Panc1 (cell line): ENCODE results near the gene MCF2L2. TPM values are rescaled to one million over a fixed set of nuclear protein-coding genes. Genes with fewer than 3 reads are reported as not detected.

Experiments used
- ATAC-seq: fragments of 200-7000 bp; cut with Tn5 transposase; 2 replicates; pipeline ENCODE4 v1.9.1; 2020; ENCODE audit warnings: mild to moderate bottlenecking, moderate library complexity
- BruUV-seq: library from RNA; stranded (reverse); fragments of 400-500 nt; replicated peaks from 2 replicates; lab custom pipeline; 2021; lab: Mats Ljungman, UMichigan
- CTCF ChIA-PET: fragments of 300-600 bp; sonication (Branson Sonifier 250); formaldehyde crosslinking; loops from one replicate; lab custom pipeline; 2022; ENCODE audit warnings: antibody characterized with exemption; lab: Charles Lee
- POLR2A ChIA-PET: fragments of 300-600 bp; sonication (Branson Sonifier 250); formaldehyde crosslinking; loops from one replicate; lab custom pipeline; 2022; ENCODE audit warnings: antibody characterized with exemption; lab: Charles Lee
- DNase-seq: peaks from one replicate; pipeline ENCODE4 v3.0.0-alpha.2; 2010; ENCODE audit warnings: low read depth, low spot score
- H3K27ac ChIP-seq: 2 replicates; pipeline ENCODE4 v1.5.1; 2011; ENCODE audit warnings: mild to moderate bottlenecking, low read length, inconsistent platforms
- H3K27me3 ChIP-seq: fragments of 200-500 bp; sonication (Bioruptor generic); 2 replicates; pipeline ENCODE4 v1.6.0; 2014; ENCODE audit warnings: low read length, inconsistent platforms; ENCODE audit not compliant: control insufficient read depth, insufficient read depth
- H3K36me3 ChIP-seq: fragments of 200-500 bp; sonication (Bioruptor generic); 2 replicates; pipeline ENCODE4 v1.5.1; 2014; ENCODE audit warnings: inconsistent platforms, mild to moderate bottlenecking, low read length, moderate library complexity; ENCODE audit not compliant: control insufficient read depth, insufficient read depth
- H3K4me1 ChIP-seq: 2 replicates; pipeline ENCODE4 v1.5.1; 2011; ENCODE audit warnings: inconsistent platforms, mild to moderate bottlenecking, low read length, moderate library complexity; ENCODE audit not compliant: control insufficient read depth, insufficient read depth
- H3K4me3 ChIP-seq, 2 experiments: 2 replicates each; pipeline ENCODE4 v1.5.1; 2011 to 2012; ENCODE audit warnings: low read depth in 2 of 2, low read length in 2 of 2, mild to moderate bottlenecking in 2 of 2, inconsistent platforms in 1 of 2, moderate library complexity in 1 of 2
- H3K9me3 ChIP-seq: fragments of 200-500 bp; sonication (Bioruptor generic); 2 replicates; pipeline ENCODE4 v1.5.1; 2014; ENCODE audit warnings: low read depth, mild to moderate bottlenecking, inconsistent platforms, low read length, moderate library complexity; ENCODE audit not compliant: control insufficient read depth, insufficient read depth
- CTCF ChIP-seq: fragments of 450-650 bp; IDR thresholded peaks from 2 replicates; pipeline ENCODE4 v1.5.1; 2017; ENCODE audit warnings: mild to moderate bottlenecking
- POLR2AphosphoS5 ChIP-seq: IDR thresholded peaks from 2 replicates; pipeline ENCODE4 v1.6.1; 2012; ENCODE audit warnings: mild to moderate bottlenecking, low read depth, low read length, moderate library complexity
- SIN3A ChIP-seq: IDR thresholded peaks from 2 replicates; pipeline ENCODE4 v1.6.1; 2012; ENCODE audit warnings: low read depth, mild to moderate bottlenecking, low read length, moderate library complexity, borderline replicate concordance; ENCODE audit not compliant: insufficient read depth
- TCF7L2 ChIP-seq: IDR thresholded peaks from 2 replicates; pipeline ENCODE4 v1.6.1; 2011; ENCODE audit warnings: mild to moderate bottlenecking, low read depth, low read length, inconsistent platforms
- in situ Hi-C: cut with HindIII; loops from 2 replicates; pipeline ENCODE4 v1.10.0; 2016; ENCODE audit warnings: low sequenced_read_pairs, low pct_unique_long_range_greater_than_20kb
- intact Hi-C: fragments of 100-400 bp; cut with micrococcal nuclease; formaldehyde crosslinking; loops from one replicate; pipeline ENCODE4 v1.10.0; 2022; ENCODE audit not compliant: unreplicated experiment
- total RNA-seq: library from RNA; stranded (reverse); gene quantifications from one replicate; pipeline ENCODE4 v1.2.1, GENCODE V29; 2021; ENCODE audit not compliant: unreplicated experiment
- TF ChIP-seq, protein P1 (sequence below), 2 experiments: IDR thresholded peaks; 2 replicates each; pipeline ENCODE4 v1.6.1; 2011 to 2012; ENCODE audit warnings: low read depth in 2 of 2, control low read depth in 1 of 2, low read length in 1 of 2, mild to moderate bottlenecking in 1 of 2, moderate library complexity in 1 of 2; ENCODE audit not compliant: insufficient read depth in 1 of 2

Gene MCF2L2
- total RNA-seq, 1 experiment from 2014 or later: 1.0 TPM

GRCh38 chr3:183472155-183472554 is 43.7 kb upstream of the MCF2L2 start:
- Histone ChIP-seq H3K27ac (no peak overlapping the region), H3K4me3 (no peak overlapping the region), H3K4me1 (peaks cover 4% of the 10 kb centered on the region; the same call in 1 of the 2 replicates), H3K27me3 (peaks cover 6% of the 10 kb centered on the region; the same call in 1 of the 2 replicates), H3K9me3 (no peaks in the 10 kb centered on the region), H3K36me3 (no peaks in the 10 kb centered on the region)
- no TSS peak for BruUV-seq
- no peak for DNase-seq
- intact Hi-C loops: no loop called here
- ATAC-seq: no peak
- ChIA-PET POLR2A (no interaction called here), CTCF (no interaction called here)
- in situ Hi-C loops: no loop called here
- no peak for TF ChIP-seq POLR2AphosphoS5
- TF ChIP-seq SIN3A: no peak
- TF ChIP-seq, protein P1, sequence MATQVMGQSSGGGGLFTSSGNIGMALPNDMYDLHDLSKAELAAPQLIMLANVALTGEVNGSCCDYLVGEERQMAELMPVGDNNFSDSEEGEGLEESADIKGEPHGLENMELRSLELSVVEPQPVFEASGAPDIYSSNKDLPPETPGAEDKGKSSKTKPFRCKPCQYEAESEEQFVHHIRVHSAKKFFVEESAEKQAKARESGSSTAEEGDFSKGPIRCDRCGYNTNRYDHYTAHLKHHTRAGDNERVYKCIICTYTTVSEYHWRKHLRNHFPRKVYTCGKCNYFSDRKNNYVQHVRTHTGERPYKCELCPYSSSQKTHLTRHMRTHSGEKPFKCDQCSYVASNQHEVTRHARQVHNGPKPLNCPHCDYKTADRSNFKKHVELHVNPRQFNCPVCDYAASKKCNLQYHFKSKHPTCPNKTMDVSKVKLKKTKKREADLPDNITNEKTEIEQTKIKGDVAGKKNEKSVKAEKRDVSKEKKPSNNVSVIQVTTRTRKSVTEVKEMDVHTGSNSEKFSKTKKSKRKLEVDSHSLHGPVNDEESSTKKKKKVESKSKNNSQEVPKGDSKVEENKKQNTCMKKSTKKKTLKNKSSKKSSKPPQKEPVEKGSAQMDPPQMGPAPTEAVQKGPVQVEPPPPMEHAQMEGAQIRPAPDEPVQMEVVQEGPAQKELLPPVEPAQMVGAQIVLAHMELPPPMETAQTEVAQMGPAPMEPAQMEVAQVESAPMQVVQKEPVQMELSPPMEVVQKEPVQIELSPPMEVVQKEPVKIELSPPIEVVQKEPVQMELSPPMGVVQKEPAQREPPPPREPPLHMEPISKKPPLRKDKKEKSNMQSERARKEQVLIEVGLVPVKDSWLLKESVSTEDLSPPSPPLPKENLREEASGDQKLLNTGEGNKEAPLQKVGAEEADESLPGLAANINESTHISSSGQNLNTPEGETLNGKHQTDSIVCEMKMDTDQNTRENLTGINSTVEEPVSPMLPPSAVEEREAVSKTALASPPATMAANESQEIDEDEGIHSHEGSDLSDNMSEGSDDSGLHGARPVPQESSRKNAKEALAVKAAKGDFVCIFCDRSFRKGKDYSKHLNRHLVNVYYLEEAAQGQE (IDR thresholded peaks at IDR 0.05; ENCODE audit: insufficient read depth in 1 of 2, low read depth in 2 of 2, low read length in 1 of 2): no peak
- no peak for TF ChIP-seq CTCF
- no peak for TF ChIP-seq TCF7L2

DNA sequence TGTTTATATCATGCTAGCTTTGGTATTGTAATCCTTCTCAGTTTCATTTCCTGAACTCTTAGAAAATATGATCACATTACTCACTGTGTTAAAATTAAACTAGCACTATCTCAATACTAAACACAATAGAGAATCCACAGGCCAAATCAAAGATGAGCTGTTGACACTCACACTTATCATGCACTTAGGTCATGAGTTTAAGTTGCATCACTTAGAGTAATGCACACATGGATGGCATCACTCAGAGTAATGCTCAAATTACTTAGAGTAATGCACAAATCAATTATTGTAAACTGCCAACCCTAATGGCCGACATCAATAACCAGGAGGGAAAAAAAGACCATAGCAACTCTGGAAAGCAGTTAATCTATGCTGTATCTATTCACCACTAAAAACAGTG is 40.0 kb upstream of the MCF2L2 start:
- H3K27ac ChIP-seq: no peak overlapping the region
- no peaks in the 10 kb centered on the region for H3K27me3 ChIP-seq
- no TSS peak for BruUV-seq
- no peak for ATAC-seq
- H3K4me3 ChIP-seq: no peak overlapping the region
- TF ChIP-seq CTCF (no peak), POLR2AphosphoS5 (no peak), SIN3A (no peak), TCF7L2 (no peak)
- TF ChIP-seq, protein P1 (IDR thresholded peaks at IDR 0.05; ENCODE audit: insufficient read depth in 1 of 2, low read depth in 2 of 2, low read length in 1 of 2): no peak
- in situ Hi-C loops (no loop called here), intact Hi-C loops (no loop called here)
- CTCF ChIA-PET: interaction anchor here (1.7 kb wide), 1 partner anchor 299 kb away, joined by 10 read pairs; no protein-coding TSS in a partner anchor
- no peaks in the 10 kb centered on the region for H3K9me3 ChIP-seq
- peaks cover 4% of the 10 kb centered on the region; the same call in 1 of the 2 replicates for H3K4me1 ChIP-seq
- H3K36me3 ChIP-seq: no peaks in the 10 kb centered on the region
- DNase-seq: no peak
- POLR2A ChIA-PET: no interaction called here
